Adrenal gland (tissue), 12 donors: ENCODE measurements around the gene RAB27A. TPM values are rescaled to one million over a fixed set of nuclear protein-coding genes. Genes with fewer than 3 reads are reported as not detected.
A peak's percentile ranks its signal among the peaks of the same experiment; 100 is the strongest.
"Not testable (repeated sequence)": the region's sequence is repeated elsewhere in the genome, so short reads cannot be mapped to it uniquely, and the experiment has no call there.

Experiments used
- DNase-seq, 7 donors: peaks; one replicate each; pipeline ENCODE4 v3.0.0-alpha.2; 2019 to 2020
- H3K27ac ChIP-seq, 5 donors: fragments of 200-600 bp; sonication (generic) in 4 of 5; 1 replicate in 3 of 5; 2 replicates in 2 of 5; pipeline versions ENCODE4 v1.5.1 to v1.8.0; 2016 to 2020; ENCODE audit warnings: mild to moderate bottlenecking in 1 of 5
- H3K27me3 ChIP-seq: fragments of 200-600 bp; 2 replicates; pipeline ENCODE4 v1.8.0; 2021
- H3K36me3 ChIP-seq, 2 donors: fragments of 200-600 bp; replicated peaks in 1 of 2; 1 replicate in 1 of 2; 2 replicates in 1 of 2; pipeline versions ENCODE4 v1.5.1 to v1.8.0; 2018 to 2022
- H3K4me1 ChIP-seq, 2 donors: fragments of 200-600 bp; replicated peaks in 1 of 2; 1 replicate in 1 of 2; 2 replicates in 1 of 2; pipeline versions ENCODE4 v1.5.1 to v1.8.0; 2018 to 2021
- H3K4me3 ChIP-seq, 4 donors: fragments of 200-600 bp; sonication (generic) in 3 of 4; one replicate each; pipeline ENCODE4 v1.5.1; 2016 to 2018
- H3K9me3 ChIP-seq, 3 donors: fragments of 200-600 bp; sonication (generic) in 1 of 3; replicated peaks in 1 of 3; 1 replicate in 2 of 3; 2 replicates in 1 of 3; pipeline versions ENCODE4 v1.5.1 to v1.8.0; 2016 to 2021
- CTCF ChIP-seq, 6 experiments: fragments of 450-650 bp in 4 of 6; fragments of 200-600 bp in 2 of 6; sonication (generic) in 1 of 6; IDR thresholded peaks; 1 replicate in 5 of 6; 2 replicates in 1 of 6; pipeline versions ENCODE4 v1.5.1 to v1.8.0; 2016 to 2021; ENCODE audit warnings: antibody characterized with exemption in 6 of 6, mild to moderate bottlenecking in 2 of 6, moderate library complexity in 1 of 6
- POLR2A ChIP-seq, 2 donors: fragments of 450-650 bp; IDR thresholded peaks; one replicate each; pipeline ENCODE4 v1.6.1; 2017; ENCODE audit warnings: antibody characterized with exemption in 2 of 2, mild to moderate bottlenecking in 2 of 2, moderate library complexity in 1 of 2
- WGBS, 4 donors: extraction: QIAGEN DNeasy Blood & Tissue Kit in 2 of 4; methylation state at CpG; one replicate each; pipeline versions ENCODE4 v1.1.5 to v1.1.7; 2013 to 2017; 5-methylcytosine and 5-hydroxymethylcytosine counted together
- intact Hi-C, 2 donors: fragments of 100-400 bp; cut with DNase I; formaldehyde crosslinking; loops; one replicate each; pipeline versions ENCODE4 v1.14.1 to v1.15.0; 2022 to 2023
- polyA plus RNA-seq, 3 donors: library from polyadenylated mRNA; stranded (reverse); fragments of 200-250 nt in 2 of 3; fragments of 350-450 nt in 1 of 3; fragmentation: Illumina TruSeq in 1 of 3; extraction: RNeasy Lipid Tissue Mini Kit (QIAGEN cat#74804) in 1 of 3; gene quantifications; one replicate each; pipeline ENCODE4 v1.2.3, GENCODE V29; 2013 to 2014
- total RNA-seq, 9 donors: library from RNA; depleted of rRNA in 4 of 9; stranded (reverse); fragments of >200 nt in 4 of 9; fragments of 120-200 nt in 1 of 9; fragmentation: NEBNext Ultra II Directional in 1 of 9; extraction: Animal tissue kit (Norgen Biotek cat#: 25700) in 1 of 9; gene quantifications; one replicate each; pipeline versions ENCODE4 v1.1.0 to v1.2.4, GENCODE V29; 2013 to 2023
- donor health status: healthy with polysubstance abuse.
- donor health status: Bipolar disorder and iron deficiency.
- donor health status: DM: yes; HTN: yes; CAD: no.
- donor health status: DM: no; HTN: no; CAD: no.
- donor health status: DM: no; HTN: no; CAD: no.
- donor health status: DM: yes; HTN: yes; CAD: no.

RAB27A gene
- total and polyA plus RNA-seq, 12 donors = 7.1 to 102 (median 32.2) TPM

DNA sequence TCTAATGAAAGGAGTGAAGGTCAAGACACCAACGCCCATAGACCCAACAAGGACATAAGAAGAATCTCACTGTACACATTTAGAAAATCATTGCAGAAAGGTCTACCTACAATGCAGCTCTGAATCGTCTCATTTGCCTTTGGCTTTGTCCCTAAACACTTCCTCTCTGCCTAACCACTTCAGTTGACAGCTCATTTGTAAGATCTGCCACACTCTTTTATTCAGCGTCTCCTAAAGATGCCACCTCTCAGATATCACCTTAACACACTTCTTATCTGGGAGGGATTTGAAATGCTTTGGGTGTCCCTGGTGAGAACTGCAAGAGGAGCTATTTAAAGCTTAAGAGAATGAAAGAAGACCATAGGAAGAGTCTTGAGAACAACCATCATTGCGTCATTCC is 38.7 kb downstream of the RAB27A start:
- Histone ChIP-seq H3K4me1 (peaks cover 14 to 17% of the 10 kb centered on the region in 2 donors), H3K4me3 (no peak overlapping the region), H3K27ac (peak overlapping the region in 1 of 5 donors; percentile 64), H3K27me3 (no peaks in the 10 kb centered on the region), H3K9me3 (no peaks in the 10 kb centered on the region), H3K36me3 (no peaks in the 10 kb centered on the region)
- intact Hi-C loops = no loop called here
- 73 to 81% (median 74%) methylated on average over 4 of the region's 4 CpGs for WGBS, 4 donors
- TF ChIP-seq CTCF (IDR thresholded peaks at IDR 0.05) (no peak), POLR2A (IDR thresholded peaks at IDR 0.05) (no peak)
- no peak for DNase-seq

DNA sequence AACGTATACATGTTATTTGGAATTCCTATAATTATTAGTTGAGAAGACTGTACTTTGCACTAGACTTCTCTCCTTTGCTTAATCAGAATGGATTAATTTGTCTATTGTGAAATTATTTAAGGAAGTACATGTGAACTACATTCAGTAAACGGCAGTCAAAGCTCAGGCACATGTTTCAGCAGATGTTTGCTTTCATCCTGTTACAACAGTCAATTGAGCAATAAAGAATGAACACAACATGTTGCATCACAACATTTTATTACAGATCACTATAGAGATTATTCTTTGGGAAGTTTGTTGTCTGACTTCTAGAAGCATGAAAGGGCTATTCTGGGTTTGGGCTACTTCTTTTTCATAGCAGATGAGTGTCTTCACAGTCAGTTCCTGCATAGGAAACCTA is 39.2 kb downstream of the RAB27A start:
- H3K36me3 ChIP-seq = no peaks in the 10 kb centered on the region
- DNase-seq = peak in 3 of 7 donors; percentile 42 to 63 (median 43)

GRCh38 chr15:55249885-55250284 is 39.7 kb downstream of the RAB27A start:
- H3K4me3 ChIP-seq, H3K9me3 ChIP-seq, H3K27me3 ChIP-seq, H3K36me3 ChIP-seq, DNase-seq, intact Hi-C loops, H3K27ac ChIP-seq: not testable (repeated sequence)
- peaks cover 7 to 14% of the 10 kb centered on the region in 2 donors for H3K4me1 ChIP-seq
- whole genome bisulfite sequencing, 4 donors = 88 to 96% (median 93%) methylated on average over 9 of the region's 9 CpGs

More for the DNA sequence above, 39.2 kb downstream of the RAB27A start:
- TF ChIP-seq CTCF (IDR thresholded peaks at IDR 0.05) = no peak
- TF ChIP-seq POLR2A (IDR thresholded peaks at IDR 0.05) = no peak
- Histone ChIP-seq H3K9me3 (no peaks in the 10 kb centered on the region), H3K4me3 (no peak overlapping the region), H3K27me3 (no peaks in the 10 kb centered on the region), H3K27ac (peak overlapping the region in 1 of 5 donors; percentile 64), H3K4me1 (peaks cover 12 to 14% of the 10 kb centered on the region in 2 donors)
- intact Hi-C loops = no loop called here
- WGBS, 4 donors = 50 to 58% (median 55%) methylated on average over 2 of the region's 2 CpGs

DNA sequence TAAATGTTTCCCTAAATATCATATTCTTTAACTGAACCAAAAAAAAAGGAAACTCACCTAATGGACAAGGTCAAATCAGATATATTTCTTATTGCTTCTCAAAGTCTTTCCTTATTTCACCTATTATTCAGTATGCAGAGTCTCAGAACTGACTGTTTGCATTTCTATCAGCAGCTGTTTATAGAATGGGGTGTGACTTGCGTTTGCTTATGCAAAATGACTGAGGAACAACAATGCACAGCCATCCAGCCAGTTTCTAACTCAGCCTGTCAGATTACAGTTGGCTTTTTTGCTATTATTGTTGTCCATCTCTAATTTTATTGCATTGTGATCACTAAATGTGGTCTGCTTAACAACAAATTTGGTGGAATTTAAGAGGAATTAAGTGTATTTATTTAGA is 40.7 kb downstream of the RAB27A start:
- no peak for TF ChIP-seq CTCF (IDR thresholded peaks at IDR 0.05)
- TF ChIP-seq POLR2A (IDR thresholded peaks at IDR 0.05) = no peak
- Histone ChIP-seq H3K4me1 (peaks cover 0 to 14% of the 10 kb centered on the region in 2 donors), H3K27me3 (no peaks in the 10 kb centered on the region), H3K4me3 (no peak overlapping the region), H3K36me3 (no peaks in the 10 kb centered on the region), H3K9me3 (no peaks in the 10 kb centered on the region), H3K27ac (no peak overlapping the region)
- intact Hi-C loops = no loop called here
- WGBS, 4 donors = 78 to 96% (median 81%) methylated on average over 1 of the region's 1 CpG
- DNase-seq = no peak

- intact Hi-C loops = no loop called here
- H3K27me3 ChIP-seq = no peaks in the 10 kb centered on the region
- 87 to 89% (median 88%) methylated on average over 7 of the region's 7 CpGs for WGBS, 4 donors
These were observed 41.7 kb downstream of the RAB27A start for GRCh38 chr15:55247766-55248427.

More at GRCh38 chr15:55247766-55248427, 41.7 kb downstream of the RAB27A start:
- Histone ChIP-seq H3K27ac (peak overlapping the region in 1 of 5 donors; percentile 24), H3K9me3 (no peaks in the 10 kb centered on the region), H3K36me3 (no peaks in the 10 kb centered on the region), H3K4me1 (peaks cover 0 to 5% of the 10 kb centered on the region in 2 donors), H3K4me3 (no peak overlapping the region)
- peak in 1 of 7 donors; percentile 28 for DNase-seq
- no peak for TF ChIP-seq CTCF (IDR thresholded peaks at IDR 0.05)
- no peak for TF ChIP-seq POLR2A (IDR thresholded peaks at IDR 0.05)
